Stimulated activated CD4-positive, alpha-beta T cell treated with anti-CD3 and anti-CD28 coated beads, Interleukin-4, amount 100 ng/mL, for 24 hours (primary cell): ENCODE data around the gene INTS12.

Experiments used
- DNase-seq: peaks from one replicate; pipeline ENCODE4 v3.0.0-alpha.2; 2020

INTS12 gene

GRCh38 chr4:105679186-105679585, 29.3 kb downstream of the INTS12 start:
- DNase-seq, result no peak

DNA sequence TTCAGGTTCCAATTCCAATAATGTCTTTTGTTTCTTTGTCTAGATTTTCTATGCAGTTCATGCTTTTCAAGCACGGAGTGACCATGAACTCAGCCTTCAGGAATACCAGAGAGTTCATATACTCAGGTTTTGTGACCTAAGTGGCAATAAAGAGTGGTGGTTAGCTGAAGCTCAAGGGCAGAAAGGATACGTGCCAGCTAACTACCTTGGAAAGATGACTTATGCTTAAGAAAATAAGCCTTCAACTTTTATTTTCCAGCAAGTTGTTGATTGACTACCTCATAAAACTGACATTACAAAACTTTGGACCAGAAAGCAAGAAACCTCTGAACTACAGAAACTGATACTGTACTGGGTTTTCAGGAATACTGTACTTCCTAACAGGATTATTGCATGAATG, 30.8 kb downstream of the INTS12 start:
- no peak for DNase-seq

DNA sequence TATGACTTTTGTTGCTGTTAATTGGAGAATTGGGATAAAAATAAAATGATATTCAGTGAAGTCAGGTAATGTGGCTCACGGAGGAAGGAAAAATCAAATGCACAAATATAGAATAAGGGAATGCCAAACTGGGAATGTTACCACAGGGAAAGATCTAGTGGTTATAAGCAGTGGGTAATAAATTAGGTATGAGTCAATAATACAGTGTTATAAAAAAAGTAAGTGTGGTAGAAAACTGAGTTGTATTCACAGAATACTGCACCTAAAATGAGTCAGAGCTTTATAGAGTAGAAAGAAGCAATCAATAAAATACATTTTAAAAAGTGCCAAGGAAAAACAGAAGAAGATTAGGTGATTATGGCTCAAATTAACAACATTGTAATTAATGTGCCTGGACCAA, 34.5 kb downstream of the INTS12 start:
- DNase-seq, result no peak

- no peak for DNase-seq
Observed at GRCh38 chr4:105671301-105671700, 37.2 kb downstream of the INTS12 start.

DNA sequence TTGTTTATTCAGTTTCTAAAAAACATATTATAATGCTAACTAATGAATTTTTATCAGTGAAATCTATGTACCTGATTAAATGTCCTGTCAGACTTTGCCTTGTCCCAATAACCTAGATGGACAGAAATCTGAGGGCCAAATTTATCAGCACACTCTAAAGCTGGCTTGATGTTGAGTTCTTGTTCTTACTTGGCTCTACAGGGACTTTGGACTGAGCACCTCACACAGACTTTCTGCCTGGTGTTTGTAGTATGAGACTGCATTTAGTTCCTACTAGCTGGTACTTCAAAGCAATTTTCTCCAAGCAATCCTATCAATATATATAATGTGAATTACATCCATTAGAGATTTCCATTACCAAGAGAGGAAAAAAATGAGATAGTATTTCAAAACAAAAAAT, 37.8 kb downstream of the INTS12 start:
- DNase-seq, result no peak

DNA sequence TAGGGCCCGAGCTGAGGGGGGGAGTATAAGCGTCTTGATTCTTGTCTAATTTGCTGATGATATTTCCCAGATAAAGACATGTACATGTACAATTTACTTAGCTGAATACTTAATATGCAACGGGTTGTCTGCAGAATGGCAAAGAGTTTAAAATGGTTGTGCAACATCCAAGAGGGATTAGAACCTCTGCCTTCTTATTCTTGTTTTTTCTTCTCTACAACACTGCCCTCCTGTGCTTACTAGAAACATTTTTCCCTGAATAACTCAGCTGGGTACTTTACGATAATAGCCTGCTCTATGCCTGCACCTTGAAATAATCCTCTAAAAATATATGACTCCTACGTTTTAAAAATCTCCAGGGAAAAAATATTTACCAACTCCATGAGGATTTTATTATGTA, 41.8 kb downstream of the INTS12 start:
- no peak for DNase-seq

DNA sequence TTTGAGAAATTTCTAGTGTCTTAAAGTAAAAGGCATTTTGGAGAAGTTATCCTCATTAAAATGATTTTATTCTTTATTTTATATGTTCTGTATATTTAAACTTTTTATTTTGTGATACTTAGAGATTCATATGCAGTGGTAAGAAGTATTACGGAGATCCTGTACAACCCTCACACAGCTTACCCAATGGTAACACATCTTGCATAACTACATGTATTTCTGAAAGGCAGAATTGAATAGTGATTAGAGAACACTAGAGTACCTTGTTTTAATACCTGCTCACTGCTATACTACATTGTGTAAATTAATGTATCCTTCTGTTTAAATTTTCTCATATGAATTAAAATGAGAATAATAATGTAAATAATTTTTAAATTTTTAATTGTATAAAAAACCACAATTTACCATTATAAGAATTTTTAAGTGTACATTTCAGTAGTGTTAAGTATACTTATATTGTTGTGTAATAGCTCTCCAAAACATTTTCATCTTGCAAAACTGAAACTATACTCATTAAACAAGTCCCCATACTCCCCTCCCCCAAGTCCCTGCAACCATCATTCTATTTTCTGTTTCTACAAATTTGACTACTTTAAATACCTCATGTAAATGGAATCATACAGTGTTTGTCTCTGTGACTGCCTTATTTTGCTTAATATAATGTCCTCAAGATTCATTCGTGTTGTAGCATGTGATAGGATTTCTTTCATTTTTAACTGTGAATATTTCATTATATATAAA, 45.4 kb downstream of the INTS12 start:
- no peak for DNase-seq

DNA sequence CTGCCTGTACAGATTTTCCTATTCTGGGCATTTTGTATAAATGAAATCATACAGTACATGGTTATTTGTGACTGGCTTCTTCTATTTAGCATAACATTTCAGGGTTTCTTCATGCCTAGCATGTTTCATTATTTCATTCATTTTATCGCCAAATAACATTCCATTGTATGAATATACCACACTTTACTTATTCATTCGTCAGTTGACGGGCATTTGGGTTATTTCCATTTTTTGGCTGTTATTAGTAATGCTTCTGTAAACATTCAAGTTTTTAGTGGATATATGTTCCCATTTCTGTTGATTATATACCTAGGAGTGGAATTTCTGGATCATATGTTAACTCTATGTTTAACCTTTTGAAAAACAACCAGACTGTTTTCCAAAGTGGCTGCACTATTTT, 47.5 kb downstream of the INTS12 start:
- DNase-seq, result no peak

GRCh38 chr4:105659190-105659589, 49.3 kb downstream of the INTS12 start:
- no peak for DNase-seq

DNA sequence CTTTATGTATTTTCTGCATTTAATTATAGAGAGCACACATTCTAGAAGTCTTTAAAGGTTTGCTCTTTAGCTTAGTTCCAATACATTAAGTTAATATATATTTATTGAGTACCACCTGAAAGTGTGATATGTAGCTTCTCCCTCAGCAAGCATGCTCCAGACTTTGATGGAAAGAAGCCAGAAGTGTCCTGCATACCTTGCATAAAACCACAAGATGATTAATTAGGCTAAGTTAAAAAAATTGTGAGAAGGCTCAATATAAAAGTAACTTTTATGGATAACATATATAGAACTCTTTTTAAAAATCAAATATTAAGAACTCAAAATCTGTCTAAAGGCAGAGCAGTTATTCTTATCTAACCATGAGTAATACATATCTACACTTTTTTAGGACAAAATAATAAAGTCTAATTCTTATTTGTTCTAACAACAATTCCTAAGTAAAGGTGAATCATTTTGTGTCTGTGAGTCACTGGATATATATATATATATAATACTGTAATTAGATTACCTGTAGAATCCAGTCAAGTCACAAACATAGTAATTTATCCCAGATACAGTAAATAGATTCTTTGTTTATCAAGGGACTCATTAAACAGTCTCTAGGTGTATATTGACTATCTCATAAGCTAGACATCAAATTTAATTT, 51.2 kb downstream of the INTS12 start:
- DNase-seq, result no peak

DNA sequence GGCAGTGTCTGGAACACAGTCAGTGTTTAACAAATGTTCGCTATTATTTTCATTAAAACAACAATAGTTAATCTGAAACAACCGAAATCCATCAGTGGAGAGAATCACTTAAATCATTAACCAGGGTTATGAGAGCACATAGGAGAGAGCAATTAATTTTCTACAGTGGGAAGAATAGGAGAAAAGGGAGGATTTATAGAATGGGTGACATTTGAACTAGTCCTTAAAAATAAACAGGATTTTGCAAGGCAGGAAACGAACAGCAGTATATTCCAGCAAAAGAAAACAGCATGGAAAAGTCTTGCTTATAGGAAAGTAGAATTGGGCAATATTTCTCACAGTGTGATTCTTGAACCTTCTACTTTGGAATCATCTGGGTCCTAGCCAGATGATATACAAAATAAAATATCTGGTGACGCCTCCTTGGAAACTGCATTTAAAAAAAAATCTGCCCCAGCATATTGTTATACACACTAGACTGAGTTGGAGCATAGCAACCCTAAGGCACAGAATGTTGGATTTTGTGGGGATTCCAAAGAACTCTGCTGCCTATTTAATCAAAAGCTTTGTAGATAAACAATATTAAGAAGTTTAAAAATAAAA, 56.1 kb downstream of the INTS12 start:
- DNase-seq, result no peak

DNA sequence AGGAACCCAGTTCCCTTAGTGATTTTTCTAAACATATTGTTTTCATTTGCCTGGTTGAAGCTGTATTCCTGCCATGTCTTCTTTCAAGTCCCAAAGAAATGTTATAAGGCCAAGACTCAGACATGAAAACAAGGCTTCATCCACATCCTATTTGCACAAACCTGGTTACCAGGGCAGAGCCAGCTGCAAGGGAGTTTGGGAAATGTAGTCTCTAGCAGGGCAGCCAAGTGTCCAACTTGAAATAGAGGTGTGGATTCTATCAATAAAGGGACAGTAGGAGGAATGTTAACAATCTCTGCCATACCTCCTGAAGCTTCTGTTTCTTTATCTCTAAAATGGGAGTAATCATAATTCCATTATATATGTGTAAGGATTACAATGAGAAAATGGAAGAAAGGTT, 56.6 kb downstream of the INTS12 start:
- DNase-seq, result no peak

DNA sequence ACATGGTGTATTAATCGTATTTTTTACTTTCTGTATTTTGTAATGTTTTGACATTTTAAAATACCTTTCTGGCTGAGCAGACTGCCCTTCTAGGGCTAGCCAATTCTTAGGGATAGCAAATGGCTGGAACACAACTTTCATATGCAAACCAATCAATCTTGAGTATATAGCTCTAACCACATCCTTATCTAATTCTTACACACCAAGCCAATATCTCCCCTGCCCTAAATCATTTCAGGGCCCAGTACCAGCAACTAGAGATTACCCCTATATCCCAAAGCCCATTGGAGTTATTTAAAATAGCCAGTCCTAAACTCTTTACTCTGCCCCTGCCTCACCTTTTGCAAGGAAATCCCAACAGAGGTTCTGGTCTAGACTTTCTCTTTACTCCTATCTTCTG, 58.3 kb downstream of the INTS12 start:
- no peak for DNase-seq

DNA sequence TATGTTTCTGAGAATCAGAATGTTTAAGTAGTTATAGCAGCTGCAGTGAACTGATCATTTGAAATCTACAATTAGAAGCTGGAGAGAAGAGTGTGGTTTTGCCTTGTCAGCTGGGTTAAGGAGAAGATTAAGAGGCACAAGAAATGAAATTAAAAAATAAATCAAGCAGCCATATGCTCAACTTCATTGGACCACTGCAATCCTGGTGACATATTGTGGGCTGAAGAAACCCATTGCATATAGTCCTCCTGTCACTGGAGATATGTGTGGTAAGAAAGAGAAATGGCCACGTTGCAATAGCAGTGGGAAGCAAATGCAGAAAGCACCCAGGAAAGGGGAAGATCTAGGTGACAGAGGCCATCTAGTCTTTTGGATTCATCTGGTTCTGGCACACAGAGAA, 63.0 kb downstream of the INTS12 start:
- no peak for DNase-seq

DNA sequence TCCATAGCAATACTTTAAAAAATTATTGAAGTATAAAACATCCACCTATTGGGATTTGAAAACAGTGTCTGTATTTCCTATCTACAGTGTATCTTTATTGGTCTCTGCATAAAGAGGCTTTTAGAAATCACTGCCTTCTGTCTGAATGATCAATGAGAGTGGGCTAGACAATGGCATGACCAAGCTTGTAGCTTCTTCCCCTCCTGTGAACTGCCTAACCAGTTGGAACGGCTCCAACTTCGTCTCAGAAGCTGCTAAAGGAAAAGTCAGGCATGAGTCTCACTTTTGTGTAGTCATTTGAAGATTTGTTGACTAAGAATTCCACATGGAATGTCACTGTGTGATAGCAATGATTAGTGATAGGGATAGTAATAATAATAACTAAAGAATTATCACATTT, 64.2 kb downstream of the INTS12 start:
- DNase-seq, result no peak

DNA sequence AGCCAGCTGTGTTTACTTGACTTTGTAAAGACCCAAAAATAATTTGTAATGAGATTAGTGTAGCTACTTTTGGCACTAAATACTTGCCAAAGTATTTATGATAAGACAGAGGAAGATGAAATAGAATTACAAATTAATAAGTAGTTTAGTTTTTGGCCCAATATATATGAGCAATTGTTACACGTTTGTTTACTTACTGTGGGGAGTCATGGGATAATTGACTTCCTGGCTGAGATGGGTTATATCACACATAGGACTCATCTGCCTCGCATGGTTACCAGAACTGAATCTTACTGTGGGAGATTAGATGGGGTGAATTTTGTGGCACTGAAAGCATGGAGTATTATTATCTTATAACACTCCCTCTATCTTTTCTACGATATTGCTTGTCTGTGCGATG, 66.6 kb downstream of the INTS12 start:
- no peak for DNase-seq

DNA sequence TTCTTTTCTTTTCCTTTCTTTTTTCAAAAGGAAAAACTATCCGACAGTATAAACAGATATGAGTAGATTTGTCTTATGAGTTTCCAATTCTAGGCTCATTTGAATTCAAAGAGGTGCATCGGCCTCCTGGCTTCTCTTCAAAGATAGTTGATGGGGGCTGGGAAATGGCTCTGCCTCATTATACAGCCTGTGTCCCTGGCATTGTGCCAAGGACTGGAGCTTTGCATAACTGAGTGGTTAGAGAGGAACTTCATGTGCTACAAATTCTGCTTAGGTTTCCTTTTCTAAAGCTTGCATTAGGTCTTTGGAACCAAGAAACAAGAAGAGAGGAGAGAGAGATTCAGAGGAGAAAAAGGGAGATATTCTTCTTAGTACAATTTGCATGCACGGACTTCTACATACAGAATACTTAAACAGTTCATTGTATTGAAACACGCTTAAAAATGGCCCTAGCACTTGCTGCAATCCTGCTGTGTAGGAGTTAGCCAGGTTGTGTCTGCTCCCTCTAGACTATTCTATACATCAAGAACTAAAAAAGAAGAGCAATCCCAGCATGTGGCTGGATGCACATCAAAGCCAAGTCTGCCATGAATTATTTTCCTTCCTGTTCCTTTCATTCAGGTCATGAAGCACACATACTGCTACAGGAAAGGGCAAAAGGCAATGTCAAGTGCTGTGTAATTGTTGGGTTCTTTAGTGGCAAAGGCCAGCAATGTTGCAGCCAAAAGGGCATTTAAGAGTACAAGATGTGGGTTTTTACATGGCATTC, 70.9 kb downstream of the INTS12 start:
- no peak for DNase-seq

DNA sequence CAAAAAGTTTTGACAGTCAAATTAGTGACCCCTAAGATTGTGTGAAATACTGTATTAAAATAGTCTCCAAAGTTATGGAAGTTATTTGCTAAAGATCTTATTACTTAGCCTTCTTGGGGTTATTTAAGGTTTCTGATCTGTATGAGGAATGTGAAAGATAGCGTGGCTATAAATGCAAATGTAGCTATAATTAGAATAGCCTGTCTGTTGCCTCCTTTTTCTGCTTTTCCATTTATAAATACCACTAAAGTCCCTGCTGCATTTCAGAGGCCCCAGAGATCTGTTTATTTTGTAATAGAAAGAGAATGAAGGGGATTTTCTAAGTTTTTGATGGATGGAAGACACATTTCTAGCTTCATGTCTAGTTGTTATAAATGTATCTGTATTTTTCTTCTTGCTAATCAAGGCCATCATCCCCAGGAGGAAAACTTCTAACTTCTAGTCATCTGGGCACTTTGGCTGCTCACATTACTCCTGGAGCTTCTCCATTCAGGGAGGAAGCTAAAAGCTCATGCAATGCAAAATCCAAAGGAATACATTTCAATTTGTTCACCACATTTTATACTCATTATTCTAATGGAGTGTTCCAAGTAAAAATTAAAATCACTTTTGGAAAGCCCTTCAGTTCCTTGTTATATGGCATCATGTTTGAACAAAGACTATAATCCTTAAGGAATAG, 73.9 kb downstream of the INTS12 start:
- no peak for DNase-seq

DNA sequence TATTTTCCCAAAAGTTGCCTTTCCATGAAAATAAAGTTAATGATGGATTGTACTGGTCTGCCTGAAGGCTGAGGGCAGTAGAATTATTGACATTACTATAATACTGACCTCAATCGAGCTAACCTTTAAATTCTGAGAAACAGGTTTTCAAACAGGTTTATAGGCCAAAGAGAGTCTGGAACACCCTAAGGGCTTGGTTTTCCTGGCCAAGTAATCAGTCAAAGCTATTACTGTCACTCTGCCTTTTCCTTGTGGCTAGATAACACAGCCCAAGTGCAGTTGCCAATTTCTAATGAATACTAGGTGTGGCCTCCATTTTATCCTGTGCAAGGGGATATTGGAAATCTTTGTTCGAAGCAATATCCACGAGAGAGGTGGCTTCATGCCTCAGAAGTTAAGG, 75.2 kb downstream of the INTS12 start:
- no peak for DNase-seq
